Neural cell (in vitro differentiated cells): Measurements from ENCODE around the gene ARHGEF16.

Experiments used
- EP300 ChIP-seq: fragments of 450-650 bp; conservative IDR thresholded peaks from 2 replicates; pipeline ENCODE4 v1.6.1; 2014; ENCODE audit warnings: antibody characterized with exemption, mild to moderate bottlenecking, moderate library complexity; ENCODE audit not compliant: poor library complexity, severe bottlenecking
- EZH2 ChIP-seq: fragments of 200-600, 300-800 bp; shearing (Covaris generic), sonication (generic); IDR thresholded peaks from 2 replicates; pipeline ENCODE4 v1.6.1; 2014; ENCODE audit warnings: antibody characterized with exemption, low read length, borderline replicate concordance, mild to moderate bottlenecking; ENCODE audit not compliant: insufficient read depth, poor library complexity, severe bottlenecking
- MXI1 ChIP-seq: fragments of 450-650 bp; conservative IDR thresholded peaks from 2 replicates; pipeline ENCODE4 v1.6.1; 2014; ENCODE audit warnings: antibody characterized with exemption, mild to moderate bottlenecking; ENCODE audit not compliant: poor library complexity, severe bottlenecking
- POLR2AphosphoS5 ChIP-seq: IDR thresholded peaks from 2 replicates; pipeline ENCODE4 v1.6.1; 2012
- RAD21 ChIP-seq: fragments of 450-650 bp; conservative IDR thresholded peaks from 2 replicates; pipeline ENCODE4 v1.6.1; 2014; ENCODE audit warnings: antibody characterized with exemption, mild to moderate bottlenecking, moderate library complexity
- SMC3 ChIP-seq: fragments of 450-650 bp; conservative IDR thresholded peaks from 2 replicates; pipeline ENCODE4 v1.6.1; 2014; ENCODE audit warnings: antibody characterized with exemption, mild to moderate bottlenecking, moderate library complexity; ENCODE audit not compliant: poor library complexity
- TAF1 ChIP-seq: IDR thresholded peaks from 2 replicates; pipeline ENCODE4 v1.6.1; 2012; ENCODE audit warnings: low read depth
- TF ChIP-seq, protein P1 (sequence below): fragments of 450-650 bp; IDR thresholded peaks from 2 replicates; pipeline ENCODE4 v1.5.1; 2014; ENCODE audit warnings: antibody characterized with exemption, mild to moderate bottlenecking, moderate library complexity; ENCODE audit not compliant: poor library complexity, severe bottlenecking
- TF ChIP-seq, protein P2 (sequence below): IDR thresholded peaks from 2 replicates; pipeline ENCODE4 v1.6.1; 2012; ENCODE audit warnings: borderline replicate concordance

DNA sequence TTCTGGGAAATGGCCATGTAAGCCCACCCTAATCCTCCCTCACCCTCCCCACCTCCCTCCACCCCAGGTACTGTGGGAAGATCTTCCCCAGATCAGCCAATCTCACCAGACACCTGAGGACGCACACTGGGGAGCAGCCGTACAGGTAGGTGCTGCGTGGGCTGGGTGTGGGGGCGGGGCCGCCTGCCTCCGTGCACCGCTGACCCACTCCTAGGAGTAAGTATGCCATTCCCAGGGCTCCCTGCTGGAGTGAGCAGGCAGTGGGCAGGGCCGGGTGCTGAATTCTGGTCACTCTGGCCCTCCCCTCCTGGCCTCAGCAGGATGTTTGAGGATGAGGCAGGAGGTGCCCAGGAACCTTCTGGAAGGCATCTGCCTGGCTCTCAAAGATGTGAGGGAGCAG lies 35.9 kb upstream of the ARHGEF16 start:
- no peak for TF ChIP-seq SMC3
- TF ChIP-seq, protein P1, sequence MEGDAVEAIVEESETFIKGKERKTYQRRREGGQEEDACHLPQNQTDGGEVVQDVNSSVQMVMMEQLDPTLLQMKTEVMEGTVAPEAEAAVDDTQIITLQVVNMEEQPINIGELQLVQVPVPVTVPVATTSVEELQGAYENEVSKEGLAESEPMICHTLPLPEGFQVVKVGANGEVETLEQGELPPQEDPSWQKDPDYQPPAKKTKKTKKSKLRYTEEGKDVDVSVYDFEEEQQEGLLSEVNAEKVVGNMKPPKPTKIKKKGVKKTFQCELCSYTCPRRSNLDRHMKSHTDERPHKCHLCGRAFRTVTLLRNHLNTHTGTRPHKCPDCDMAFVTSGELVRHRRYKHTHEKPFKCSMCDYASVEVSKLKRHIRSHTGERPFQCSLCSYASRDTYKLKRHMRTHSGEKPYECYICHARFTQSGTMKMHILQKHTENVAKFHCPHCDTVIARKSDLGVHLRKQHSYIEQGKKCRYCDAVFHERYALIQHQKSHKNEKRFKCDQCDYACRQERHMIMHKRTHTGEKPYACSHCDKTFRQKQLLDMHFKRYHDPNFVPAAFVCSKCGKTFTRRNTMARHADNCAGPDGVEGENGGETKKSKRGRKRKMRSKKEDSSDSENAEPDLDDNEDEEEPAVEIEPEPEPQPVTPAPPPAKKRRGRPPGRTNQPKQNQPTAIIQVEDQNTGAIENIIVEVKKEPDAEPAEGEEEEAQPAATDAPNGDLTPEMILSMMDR = no peak
- no peak for TF ChIP-seq MXI1
- TF ChIP-seq EZH2 = no peak
- no peak for TF ChIP-seq RAD21
- TF ChIP-seq TAF1 = no peak
- no peak for TF ChIP-seq EP300
- TF ChIP-seq, protein P2, sequence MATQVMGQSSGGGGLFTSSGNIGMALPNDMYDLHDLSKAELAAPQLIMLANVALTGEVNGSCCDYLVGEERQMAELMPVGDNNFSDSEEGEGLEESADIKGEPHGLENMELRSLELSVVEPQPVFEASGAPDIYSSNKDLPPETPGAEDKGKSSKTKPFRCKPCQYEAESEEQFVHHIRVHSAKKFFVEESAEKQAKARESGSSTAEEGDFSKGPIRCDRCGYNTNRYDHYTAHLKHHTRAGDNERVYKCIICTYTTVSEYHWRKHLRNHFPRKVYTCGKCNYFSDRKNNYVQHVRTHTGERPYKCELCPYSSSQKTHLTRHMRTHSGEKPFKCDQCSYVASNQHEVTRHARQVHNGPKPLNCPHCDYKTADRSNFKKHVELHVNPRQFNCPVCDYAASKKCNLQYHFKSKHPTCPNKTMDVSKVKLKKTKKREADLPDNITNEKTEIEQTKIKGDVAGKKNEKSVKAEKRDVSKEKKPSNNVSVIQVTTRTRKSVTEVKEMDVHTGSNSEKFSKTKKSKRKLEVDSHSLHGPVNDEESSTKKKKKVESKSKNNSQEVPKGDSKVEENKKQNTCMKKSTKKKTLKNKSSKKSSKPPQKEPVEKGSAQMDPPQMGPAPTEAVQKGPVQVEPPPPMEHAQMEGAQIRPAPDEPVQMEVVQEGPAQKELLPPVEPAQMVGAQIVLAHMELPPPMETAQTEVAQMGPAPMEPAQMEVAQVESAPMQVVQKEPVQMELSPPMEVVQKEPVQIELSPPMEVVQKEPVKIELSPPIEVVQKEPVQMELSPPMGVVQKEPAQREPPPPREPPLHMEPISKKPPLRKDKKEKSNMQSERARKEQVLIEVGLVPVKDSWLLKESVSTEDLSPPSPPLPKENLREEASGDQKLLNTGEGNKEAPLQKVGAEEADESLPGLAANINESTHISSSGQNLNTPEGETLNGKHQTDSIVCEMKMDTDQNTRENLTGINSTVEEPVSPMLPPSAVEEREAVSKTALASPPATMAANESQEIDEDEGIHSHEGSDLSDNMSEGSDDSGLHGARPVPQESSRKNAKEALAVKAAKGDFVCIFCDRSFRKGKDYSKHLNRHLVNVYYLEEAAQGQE = no peak
- no peak for TF ChIP-seq POLR2AphosphoS5
